CD4-positive, alpha-beta T cell treated with Interleukin-2 at 100 ng/mL for 4 hours (primary cell): ENCODE measurements around the gene C11orf86.
"Not testable (repeated sequence)": the region's sequence is repeated elsewhere in the genome, so short reads cannot be mapped to it uniquely, and the experiment has no call there.

ENCODE experiments used
- DNase-seq: peaks from one replicate; pipeline ENCODE4 v3.0.0-alpha.2; 2020; ENCODE audit warnings: low spot score

C11orf86 gene

GRCh38 chr11:66967670-66968425, 7.3 kb upstream of the C11orf86 start:
- no peak for DNase-seq

GRCh38 chr11:66969584-66970225, 5.4 kb upstream of the C11orf86 start:
- DNase-seq, result no peak

GRCh38 chr11:66970371-66970806, 4.7 kb upstream of the C11orf86 start:
- DNase-seq, result no peak

- DNase-seq, result no peak
Measured at GRCh38 chr11:66970807-66971442, 4.2 kb upstream of the C11orf86 start.

- no peak for DNase-seq
Measured at GRCh38 chr11:66971488-66971887, 3.6 kb upstream of the C11orf86 start.

- no peak for DNase-seq
Measured at GRCh38 chr11:66973956-66974580, 1.0 kb upstream of the C11orf86 start.

GRCh38 chr11:66975405-66976027, 412 bp downstream of the C11orf86 start:
- DNase-seq, result no peak

GRCh38 chr11:66976028-66976467, 944 bp downstream of the C11orf86 start:
- no peak for DNase-seq

- DNase-seq, result no peak
Measured at GRCh38 chr11:66976925-66977324, 1.8 kb downstream of the C11orf86 start.

- DNase-seq, result no peak
Measured at GRCh38 chr11:66978229-66978628, 3.1 kb downstream of the C11orf86 start.

- DNase-seq, result no peak
Measured at GRCh38 chr11:66978717-66979116, 3.6 kb downstream of the C11orf86 start.

- no peak for DNase-seq
Measured at GRCh38 chr11:66979336-66979980, 4.4 kb downstream of the C11orf86 start.

- DNase-seq, result no peak
Measured at GRCh38 chr11:66981976-66982578, 7.0 kb downstream of the C11orf86 start.

GRCh38 chr11:66983275-66983924, 8.3 kb downstream of the C11orf86 start:
- no peak for DNase-seq

- no peak for DNase-seq
Measured at GRCh38 chr11:66985508-66986177, 10.5 kb downstream of the C11orf86 start.

- DNase-seq, result no peak
Measured at GRCh38 chr11:66986178-66986545, 11.1 kb downstream of the C11orf86 start.

GRCh38 chr11:66987158-66987620, 12.1 kb downstream of the C11orf86 start:
- no peak for DNase-seq

GRCh38 chr11:66987924-66988637, 13.0 kb downstream of the C11orf86 start:
- no peak for DNase-seq

- not testable (repeated sequence) for DNase-seq
Measured at GRCh38 chr11:66988741-66989140, 13.6 kb downstream of the C11orf86 start.
